ENCODE data around the gene EVA1B. TPM values are rescaled to one million over a fixed set of nuclear protein-coding genes. Genes with fewer than 3 reads are reported as not detected.

The EVA1B gene
- total RNA-seq, 4 donors from 2014 or later: 40.6 to 107 (median 52.4) TPM

DNA sequence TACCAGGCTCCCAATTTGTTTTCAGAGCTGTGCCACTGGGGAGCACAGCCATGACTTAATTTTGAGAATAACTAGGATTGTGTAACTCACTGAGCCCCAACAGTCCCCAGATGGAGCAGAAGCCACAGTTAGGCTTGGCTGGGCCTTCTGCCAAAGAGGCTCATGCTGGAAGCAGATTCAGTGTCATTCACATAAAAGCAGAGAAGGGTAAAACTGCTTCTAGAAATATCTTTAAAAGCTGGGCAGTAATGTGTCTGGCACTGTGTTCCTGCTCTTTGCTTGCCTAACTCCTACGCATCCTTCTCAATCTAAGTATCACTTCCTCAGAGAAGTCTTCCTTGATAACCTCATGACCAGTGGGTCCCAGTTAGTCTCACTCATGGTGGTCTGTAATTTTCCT is 41.9 kb upstream of the EVA1B start:
- no peak for DNase-seq (ENCODE audit: low spot score)
- TF ChIP-seq, protein P1, sequence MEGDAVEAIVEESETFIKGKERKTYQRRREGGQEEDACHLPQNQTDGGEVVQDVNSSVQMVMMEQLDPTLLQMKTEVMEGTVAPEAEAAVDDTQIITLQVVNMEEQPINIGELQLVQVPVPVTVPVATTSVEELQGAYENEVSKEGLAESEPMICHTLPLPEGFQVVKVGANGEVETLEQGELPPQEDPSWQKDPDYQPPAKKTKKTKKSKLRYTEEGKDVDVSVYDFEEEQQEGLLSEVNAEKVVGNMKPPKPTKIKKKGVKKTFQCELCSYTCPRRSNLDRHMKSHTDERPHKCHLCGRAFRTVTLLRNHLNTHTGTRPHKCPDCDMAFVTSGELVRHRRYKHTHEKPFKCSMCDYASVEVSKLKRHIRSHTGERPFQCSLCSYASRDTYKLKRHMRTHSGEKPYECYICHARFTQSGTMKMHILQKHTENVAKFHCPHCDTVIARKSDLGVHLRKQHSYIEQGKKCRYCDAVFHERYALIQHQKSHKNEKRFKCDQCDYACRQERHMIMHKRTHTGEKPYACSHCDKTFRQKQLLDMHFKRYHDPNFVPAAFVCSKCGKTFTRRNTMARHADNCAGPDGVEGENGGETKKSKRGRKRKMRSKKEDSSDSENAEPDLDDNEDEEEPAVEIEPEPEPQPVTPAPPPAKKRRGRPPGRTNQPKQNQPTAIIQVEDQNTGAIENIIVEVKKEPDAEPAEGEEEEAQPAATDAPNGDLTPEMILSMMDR (IDR thresholded peaks at IDR 0.05): no peak
- no peak for ATAC-seq (ENCODE audit: low FRiP score)

- TF ChIP-seq, protein P1 (IDR thresholded peaks at IDR 0.05): no peak
- ATAC-seq (ENCODE audit: low FRiP score): no peak
- DNase-seq (ENCODE audit: low spot score): no peak
Observed at GRCh38 chr1:36359911-36360550, 36.6 kb upstream of the EVA1B start.

- DNase-seq (ENCODE audit: low spot score) (no peak), ATAC-seq (ENCODE audit: low FRiP score) (no peak)
- TF ChIP-seq, protein P1 (IDR thresholded peaks at IDR 0.05): no peak
Observed at GRCh38 chr1:36359383-36359782, 35.9 kb upstream of the EVA1B start.

GRCh38 chr1:36358514-36359084 is 35.2 kb upstream of the EVA1B start:
- DNase-seq (ENCODE audit: low spot score) (no peak), ATAC-seq (ENCODE audit: low FRiP score) (no peak)

GRCh38 chr1:36355811-36356210 is 32.4 kb upstream of the EVA1B start:
- no peak for DNase-seq (ENCODE audit: low spot score)
- no peak for ATAC-seq (ENCODE audit: low FRiP score)
- TF ChIP-seq, protein P1 (IDR thresholded peaks at IDR 0.05): no peak

More at GRCh38 chr1:36358514-36359084, 35.2 kb upstream of the EVA1B start:
- TF ChIP-seq, protein P1 (IDR thresholded peaks at IDR 0.05): no peak

DNA sequence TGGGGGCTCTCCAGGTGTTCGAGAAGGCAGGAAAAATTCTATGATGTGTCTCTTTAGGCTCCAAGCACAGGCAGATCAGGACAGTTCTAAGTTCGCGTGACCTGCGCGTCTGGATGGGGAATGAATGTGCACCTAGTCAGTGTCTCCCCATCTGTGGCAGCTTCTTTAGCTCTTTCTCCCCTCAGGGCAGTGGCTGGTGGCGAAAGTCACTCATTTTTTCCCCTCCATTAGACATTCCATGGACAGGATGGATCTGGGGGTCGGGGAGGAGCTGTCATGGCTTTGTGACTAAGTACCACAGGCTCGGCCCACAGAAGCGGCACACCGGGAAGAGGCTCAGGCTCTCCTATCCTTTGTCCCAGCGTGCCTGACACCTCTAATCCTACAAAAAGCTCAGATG is 31.0 kb upstream of the EVA1B start:
- TF ChIP-seq, protein P1 (IDR thresholded peaks at IDR 0.05): no peak
- no peak for ATAC-seq (ENCODE audit: low FRiP score)
- DNase-seq (ENCODE audit: low spot score): no peak
